A549 (cell line): Measurements from ENCODE around the gene DUS4L. TPM values are rescaled to one million over a fixed set of nuclear protein-coding genes. Genes with fewer than 3 reads are reported as not detected.

ENCODE experiments used
- ATAC-seq, 2 experiments: fragments of 200-7000 bp in 1 of 2; fragments of >200 bp in 1 of 2; cut with Nextera tagmentation in 1 of 2; cut with Tn5 transposase in 1 of 2; 3 replicates each; pipeline versions ENCODE4 v1.8.0 to v1.9.1; 2018 to 2020; ENCODE audit warnings: mild to moderate bottlenecking in 1 of 2, moderate library complexity in 1 of 2
- CTCF ChIA-PET: fragments of 300-600 bp; sonication (Branson Sonifier 250); formaldehyde crosslinking; extraction: SDS; loops from one replicate; lab custom pipeline; 2021; ENCODE audit warnings: antibody characterized with exemption, inconsistent platforms; lab: Yijun Ruan, JAX
- POLR2A ChIA-PET: fragments of 350-600 bp; formaldehyde crosslinking; extraction: SDS; loops from one replicate; lab custom pipeline; 2021; ENCODE audit warnings: antibody characterized with exemption, inconsistent platforms; lab: Yijun Ruan, JAX
- DNase-seq, 2 experiments: peaks; one replicate each; pipeline versions ENCODE4 v3.0.0 to v3.0.0-alpha.2; 2011 to 2016; ENCODE audit warnings: low read depth in 1 of 2, low spot score in 1 of 2
- FAIRE-seq: peaks from 2 replicates; lab custom pipeline; 2011; peaks lifted over from hg19 to GRCh38; lab: Jason Lieb, UNC
- H3K27ac ChIP-seq, 2 experiments: fragments of >200 bp; sonication (Bioruptor Twin); formaldehyde crosslinking; 3 replicates each; pipeline ENCODE4 v1.5.1; 2016 to 2017
- H3K4me1 ChIP-seq: fragments of >200 bp; sonication (Bioruptor Twin); formaldehyde crosslinking; 3 replicates; pipeline ENCODE4 v1.6.1; 2016
- H3K4me2 ChIP-seq: fragments of >200 bp; sonication (Bioruptor Twin); formaldehyde crosslinking; 3 replicates; pipeline ENCODE4 v1.6.1; 2016
- H3K4me3 ChIP-seq: fragments of >200 bp; sonication (Bioruptor Twin); formaldehyde crosslinking; 3 replicates; pipeline ENCODE4 v1.5.1; 2016
- H3K9me3 ChIP-seq: fragments of >200 bp; sonication (Bioruptor Twin); formaldehyde crosslinking; 3 replicates; pipeline ENCODE4 v1.6.1; 2016
- CBX8 ChIP-seq: fragments of 200-600 bp; sonication (generic); IDR thresholded peaks from 2 replicates; pipeline ENCODE4 v1.6.1; 2016
- CEBPB ChIP-seq, 2 experiments: fragments of >200 bp in 1 of 2; sonication (Bioruptor Twin) in 1 of 2; formaldehyde crosslinking in 1 of 2; IDR thresholded peaks; 2 replicates each; pipeline ENCODE4 v1.6.1; 2012 to 2016
- EHF ChIP-seq: fragments of 250-450 bp; sonication (Bioruptor Pico); IDR thresholded peaks from 2 replicates; pipeline ENCODE4 v1.5.0; 2020; ENCODE audit warnings: mild to moderate bottlenecking
- FOXS1 ChIP-seq: fragments of 250-450 bp; sonication (Bioruptor Pico); IDR thresholded peaks from 2 replicates; pipeline ENCODE4 v1.5.0; 2020; ENCODE audit warnings: mild to moderate bottlenecking, moderate library complexity
- GATA3 ChIP-seq: IDR thresholded peaks from 2 replicates; pipeline ENCODE4 v1.6.1; 2012; ENCODE audit warnings: borderline replicate concordance
- HEYL ChIP-seq: fragments of 250-450 bp; sonication (Bioruptor Pico); IDR thresholded peaks from 2 replicates; pipeline ENCODE4 v1.8.0; 2021; ENCODE audit warnings: mild to moderate bottlenecking, moderate library complexity
- HOXB5 ChIP-seq: fragments of 250-450 bp; sonication (Bioruptor Pico); IDR thresholded peaks from 2 replicates; pipeline ENCODE4 v1.5.0; 2020; ENCODE audit warnings: mild to moderate bottlenecking, moderate library complexity
- KDM1A ChIP-seq: fragments of 200-600 bp; sonication (generic); IDR thresholded peaks from 2 replicates; pipeline ENCODE4 v1.6.1; 2016; ENCODE audit warnings: low read depth, mild to moderate bottlenecking
- KDM5A ChIP-seq: fragments of 200-600 bp; sonication (generic); IDR thresholded peaks from 2 replicates; pipeline ENCODE4 v1.6.1; 2016; ENCODE audit warnings: antibody characterized with exemption, mild to moderate bottlenecking
- NFE2L2 ChIP-seq: fragments of 150-350 bp; conservative IDR thresholded peaks from 2 replicates; pipeline ENCODE4 v1.6.1; 2014; ENCODE audit warnings: low read length
- NPAS2 ChIP-seq: fragments of 250-450 bp; sonication (Bioruptor Pico); IDR thresholded peaks from 2 replicates; pipeline ENCODE4 v1.8.0; 2022; ENCODE audit warnings: mild to moderate bottlenecking, moderate library complexity, borderline replicate concordance
- PBX3 ChIP-seq: IDR thresholded peaks from 2 replicates; pipeline ENCODE4 v1.6.1; 2012
- POLR2AphosphoS2 ChIP-seq: conservative IDR thresholded peaks from 2 replicates; pipeline ENCODE4 v1.6.1; 2012; ENCODE audit warnings: low read length, improper control_type of control experiment, inconsistent platforms
- RAD21 ChIP-seq, 2 experiments: fragments of >200 bp in 1 of 2; sonication (Bioruptor Twin) in 1 of 2; formaldehyde crosslinking in 1 of 2; IDR thresholded peaks in 1 of 2; conservative IDR thresholded peaks in 1 of 2; 2 replicates in 1 of 2; 3 replicates in 1 of 2; pipeline ENCODE4 v1.6.1; 2012 to 2018; ENCODE audit warnings: inconsistent platforms in 1 of 2
- RCOR1 ChIP-seq: fragments of 150-350 bp; IDR thresholded peaks from 2 replicates; pipeline ENCODE4 v1.6.1; 2014; ENCODE audit warnings: antibody characterized with exemption, low read length, low read depth
- REST ChIP-seq: fragments of 200-600 bp; sonication (generic); IDR thresholded peaks from 2 replicates; pipeline ENCODE4 v1.6.1; 2016; ENCODE audit warnings: antibody characterized with exemption, mild to moderate bottlenecking, moderate library complexity
- TFCP2L1 ChIP-seq: fragments of 250-450 bp; sonication (Bioruptor Pico); IDR thresholded peaks from 2 replicates; pipeline ENCODE4 v1.5.0; 2021; ENCODE audit warnings: mild to moderate bottlenecking
- ZNF302 ChIP-seq: fragments of 250-450 bp; sonication (Bioruptor Pico); IDR thresholded peaks from 2 replicates; pipeline ENCODE4 v1.9.0; 2021; ENCODE audit warnings: inconsistent platforms, mild to moderate bottlenecking, moderate library complexity
- ZSCAN20 ChIP-seq: fragments of 250-450 bp; sonication (Bioruptor Pico); IDR thresholded peaks from 2 replicates; pipeline ENCODE4 v1.8.0; 2022; ENCODE audit warnings: mild to moderate bottlenecking, moderate library complexity
- WGBS: methylation state at CpG from one replicate; pipeline ENCODE4 v1.1.6; 2017; ENCODE audit errors: missing lambda C conversion rate; 5-methylcytosine and 5-hydroxymethylcytosine counted together
- polyA plus RNA-seq, 4 experiments: library from polyadenylated mRNA; depleted of rRNA in 3 of 4; stranded (reverse); fragments of >200 nt; fragmentation: RNase III in 1 of 4; extraction: RNeasy Plus Mini Kit Qiagen cat#74134 plus additional on column Dnase treatment in 1 of 4; gene quantifications; 2 replicates in 3 of 4; 3 replicates in 1 of 4; pipeline ENCODE4 v1.2.3, GENCODE V29; 2011 to 2017
- TF ChIP-seq, protein P1 (sequence below): fragments of >200 bp; sonication (Bioruptor Twin); formaldehyde crosslinking; IDR thresholded peaks from 3 replicates; pipeline ENCODE4 v1.6.1; 2016
- TF ChIP-seq, protein P2 (sequence below): fragments of >200 bp; sonication (Bioruptor Twin); formaldehyde crosslinking; IDR thresholded peaks from 3 replicates; pipeline ENCODE4 v1.5.1; 2016
- TF ChIP-seq, protein P3 (sequence below): IDR thresholded peaks from 2 replicates; pipeline ENCODE4 v1.6.1; 2012
- TF ChIP-seq, protein P4 (sequence below): fragments of 250-450 bp; sonication (Bioruptor Pico); IDR thresholded peaks from 2 replicates; pipeline ENCODE4 v1.5.0; 2021; ENCODE audit warnings: mild to moderate bottlenecking, moderate library complexity, borderline replicate concordance

Gene DUS4L
- polyA plus RNA-seq, 2 of the 4 experiments (the other 2 are of a cell fraction) = 10.1 to 17.4 TPM

- no peak overlapping the region for H3K4me3 ChIP-seq
- ATAC-seq (no peak; a peak in 2 of 6 replicates), FAIRE-seq (no peak), DNase-seq (no peak)
- ChIA-PET CTCF (no interaction called here), POLR2A (no interaction called here)
- no peak overlapping the region for H3K27ac ChIP-seq
- H3K4me1 ChIP-seq = no peaks in the 10 kb centered on the region
- TF ChIP-seq CEBPB (IDR thresholded peaks at IDR 0.05) (no peak), GATA3 (no peak), POLR2AphosphoS2 (no peak), NFE2L2 (no peak), HEYL (no peak), NPAS2 (CRISPR knock-in tag) (no peak), REST (no peak), CBX8 (no peak), RCOR1 (no peak), ZNF302 (no peak), TFCP2L1 (CRISPR knock-in tag) (no peak), FOXS1 (CRISPR knock-in tag) (no peak), RAD21 (conservative IDR thresholded peaks at IDR 0.05 in 1 of 2, IDR thresholded peaks at IDR 0.05 in 1 of 2) (no peak)
- TF ChIP-seq, protein P1, sequence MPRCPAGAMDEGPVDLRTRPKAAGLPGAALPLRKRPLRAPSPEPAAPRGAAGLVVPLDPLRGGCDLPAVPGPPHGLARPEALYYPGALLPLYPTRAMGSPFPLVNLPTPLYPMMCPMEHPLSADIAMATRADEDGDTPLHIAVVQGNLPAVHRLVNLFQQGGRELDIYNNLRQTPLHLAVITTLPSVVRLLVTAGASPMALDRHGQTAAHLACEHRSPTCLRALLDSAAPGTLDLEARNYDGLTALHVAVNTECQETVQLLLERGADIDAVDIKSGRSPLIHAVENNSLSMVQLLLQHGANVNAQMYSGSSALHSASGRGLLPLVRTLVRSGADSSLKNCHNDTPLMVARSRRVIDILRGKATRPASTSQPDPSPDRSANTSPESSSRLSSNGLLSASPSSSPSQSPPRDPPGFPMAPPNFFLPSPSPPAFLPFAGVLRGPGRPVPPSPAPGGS = no peak
- 70% methylated on average over 1 of the region's 1 CpG for WGBS
- H3K9me3 ChIP-seq = no peaks in the 10 kb centered on the region
- H3K4me2 ChIP-seq = no peak overlapping the region
These were observed 58.7 kb downstream of the DUS4L start for GRCh38 chr7:107622429-107622828.

DNA sequence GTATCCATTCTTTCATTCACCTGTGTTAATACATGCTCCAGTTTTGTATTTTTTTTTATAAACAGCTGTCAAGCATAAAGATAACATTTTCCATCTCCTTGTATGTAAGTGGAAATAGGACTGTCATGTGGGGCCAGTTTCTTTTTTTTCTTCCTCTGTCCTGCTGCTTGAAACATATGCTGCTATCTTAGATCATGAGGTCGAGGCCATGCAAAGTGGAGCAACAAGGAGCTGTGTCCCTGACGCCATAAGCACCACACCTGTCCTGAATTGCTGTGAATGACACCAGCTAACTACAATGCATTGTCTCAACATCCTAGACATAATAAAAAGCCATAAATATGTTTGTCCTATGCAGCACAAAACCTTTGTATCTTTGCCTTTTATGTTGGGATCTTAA lies 59.1 kb downstream of the DUS4L start:
- no peak overlapping the region for H3K4me2 ChIP-seq
- no peak overlapping the region for H3K27ac ChIP-seq
- H3K4me3 ChIP-seq = no peak overlapping the region
- FAIRE-seq (no peak), ATAC-seq (no peak), DNase-seq (no peak)
- H3K4me1 ChIP-seq = no peaks in the 10 kb centered on the region
- TF ChIP-seq RAD21 (conservative IDR thresholded peaks at IDR 0.05 in 1 of 2, IDR thresholded peaks at IDR 0.05 in 1 of 2) (no peak), KDM1A (no peak)
- TF ChIP-seq, protein P2, sequence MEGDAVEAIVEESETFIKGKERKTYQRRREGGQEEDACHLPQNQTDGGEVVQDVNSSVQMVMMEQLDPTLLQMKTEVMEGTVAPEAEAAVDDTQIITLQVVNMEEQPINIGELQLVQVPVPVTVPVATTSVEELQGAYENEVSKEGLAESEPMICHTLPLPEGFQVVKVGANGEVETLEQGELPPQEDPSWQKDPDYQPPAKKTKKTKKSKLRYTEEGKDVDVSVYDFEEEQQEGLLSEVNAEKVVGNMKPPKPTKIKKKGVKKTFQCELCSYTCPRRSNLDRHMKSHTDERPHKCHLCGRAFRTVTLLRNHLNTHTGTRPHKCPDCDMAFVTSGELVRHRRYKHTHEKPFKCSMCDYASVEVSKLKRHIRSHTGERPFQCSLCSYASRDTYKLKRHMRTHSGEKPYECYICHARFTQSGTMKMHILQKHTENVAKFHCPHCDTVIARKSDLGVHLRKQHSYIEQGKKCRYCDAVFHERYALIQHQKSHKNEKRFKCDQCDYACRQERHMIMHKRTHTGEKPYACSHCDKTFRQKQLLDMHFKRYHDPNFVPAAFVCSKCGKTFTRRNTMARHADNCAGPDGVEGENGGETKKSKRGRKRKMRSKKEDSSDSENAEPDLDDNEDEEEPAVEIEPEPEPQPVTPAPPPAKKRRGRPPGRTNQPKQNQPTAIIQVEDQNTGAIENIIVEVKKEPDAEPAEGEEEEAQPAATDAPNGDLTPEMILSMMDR = no peak
- H3K9me3 ChIP-seq = no peaks in the 10 kb centered on the region
- WGBS = 84% methylated on average over 2 of the region's 2 CpGs
- ChIA-PET POLR2A (no interaction called here), CTCF (no interaction called here)

- Histone ChIP-seq H3K27ac (no peak overlapping the region), H3K4me3 (no peak overlapping the region), H3K4me2 (no peak overlapping the region), H3K9me3 (no peaks in the 10 kb centered on the region), H3K4me1 (no peaks in the 10 kb centered on the region)
- FAIRE-seq = no peak
- no peak for DNase-seq
- CTCF ChIA-PET = no interaction called here
- POLR2A ChIA-PET = no interaction called here
- 85% methylated on average over 4 of the region's 4 CpGs for WGBS
- ATAC-seq = no peak
- TF ChIP-seq KDM5A (no peak), EHF (CRISPR knock-in tag) (no peak), ZSCAN20 (CRISPR knock-in tag) (no peak), PBX3 (no peak), HOXB5 (CRISPR knock-in tag) (no peak)
- TF ChIP-seq, protein P2 = no peak
- TF ChIP-seq, protein P3, sequence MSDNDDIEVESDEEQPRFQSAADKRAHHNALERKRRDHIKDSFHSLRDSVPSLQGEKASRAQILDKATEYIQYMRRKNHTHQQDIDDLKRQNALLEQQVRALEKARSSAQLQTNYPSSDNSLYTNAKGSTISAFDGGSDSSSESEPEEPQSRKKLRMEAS = no peak
- TF ChIP-seq, protein P4, sequence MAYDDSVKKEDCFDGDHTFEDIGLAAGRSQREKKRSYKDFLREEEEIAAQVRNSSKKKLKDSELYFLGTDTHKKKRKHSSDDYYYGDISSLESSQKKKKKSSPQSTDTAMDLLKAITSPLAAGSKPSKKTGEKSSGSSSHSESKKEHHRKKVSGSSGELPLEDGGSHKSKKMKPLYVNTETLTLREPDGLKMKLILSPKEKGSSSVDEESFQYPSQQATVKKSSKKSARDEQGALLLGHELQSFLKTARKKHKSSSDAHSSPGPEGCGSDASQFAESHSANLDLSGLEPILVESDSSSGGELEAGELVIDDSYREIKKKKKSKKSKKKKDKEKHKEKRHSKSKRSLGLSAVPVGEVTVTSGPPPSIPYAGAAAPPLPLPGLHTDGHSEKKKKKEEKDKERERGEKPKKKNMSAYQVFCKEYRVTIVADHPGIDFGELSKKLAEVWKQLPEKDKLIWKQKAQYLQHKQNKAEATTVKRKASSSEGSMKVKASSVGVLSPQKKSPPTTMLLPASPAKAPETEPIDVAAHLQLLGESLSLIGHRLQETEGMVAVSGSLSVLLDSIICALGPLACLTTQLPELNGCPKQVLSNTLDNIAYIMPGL = no peak
These were observed 63.2 kb downstream of the DUS4L start for GRCh38 chr7:107627002-107627401.
